Measurements from ENCODE around the gene PBXIP1. TPM values are rescaled to one million over a fixed set of nuclear protein-coding genes. Genes with fewer than 3 reads are reported as not detected.

Gene PBXIP1, protein sequence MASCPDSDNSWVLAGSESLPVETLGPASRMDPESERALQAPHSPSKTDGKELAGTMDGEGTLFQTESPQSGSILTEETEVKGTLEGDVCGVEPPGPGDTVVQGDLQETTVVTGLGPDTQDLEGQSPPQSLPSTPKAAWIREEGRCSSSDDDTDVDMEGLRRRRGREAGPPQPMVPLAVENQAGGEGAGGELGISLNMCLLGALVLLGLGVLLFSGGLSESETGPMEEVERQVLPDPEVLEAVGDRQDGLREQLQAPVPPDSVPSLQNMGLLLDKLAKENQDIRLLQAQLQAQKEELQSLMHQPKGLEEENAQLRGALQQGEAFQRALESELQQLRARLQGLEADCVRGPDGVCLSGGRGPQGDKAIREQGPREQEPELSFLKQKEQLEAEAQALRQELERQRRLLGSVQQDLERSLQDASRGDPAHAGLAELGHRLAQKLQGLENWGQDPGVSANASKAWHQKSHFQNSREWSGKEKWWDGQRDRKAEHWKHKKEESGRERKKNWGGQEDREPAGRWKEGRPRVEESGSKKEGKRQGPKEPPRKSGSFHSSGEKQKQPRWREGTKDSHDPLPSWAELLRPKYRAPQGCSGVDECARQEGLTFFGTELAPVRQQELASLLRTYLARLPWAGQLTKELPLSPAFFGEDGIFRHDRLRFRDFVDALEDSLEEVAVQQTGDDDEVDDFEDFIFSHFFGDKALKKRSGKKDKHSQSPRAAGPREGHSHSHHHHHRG
- 17.1 and 18.5 TPM in 2 replicates for total RNA-seq
- long read RNA-seq, partial matches to known transcripts = 2 of 4 reads
- long read RNA-seq, other reads (novel, unspliced or antisense) = 1 of 4 reads

- Mint-ChIP-seq H3K4me1 (peaks cover 59% of the 10 kb centered on the region), H3K9me3 (no peaks in the 10 kb centered on the region), H3K36me3 (ENCODE audit: low read depth) (no peaks in the 10 kb centered on the region), H3K27ac (ENCODE audit: unreplicated experiment) (peak within 1 kb of the TSS; percentile 98), H3K27me3 (ENCODE audit: low read depth) (no peaks in the 10 kb centered on the region), H3K4me3 (peak within 1 kb of the TSS; percentile 90)
- TF ChIP-seq, protein P1, sequence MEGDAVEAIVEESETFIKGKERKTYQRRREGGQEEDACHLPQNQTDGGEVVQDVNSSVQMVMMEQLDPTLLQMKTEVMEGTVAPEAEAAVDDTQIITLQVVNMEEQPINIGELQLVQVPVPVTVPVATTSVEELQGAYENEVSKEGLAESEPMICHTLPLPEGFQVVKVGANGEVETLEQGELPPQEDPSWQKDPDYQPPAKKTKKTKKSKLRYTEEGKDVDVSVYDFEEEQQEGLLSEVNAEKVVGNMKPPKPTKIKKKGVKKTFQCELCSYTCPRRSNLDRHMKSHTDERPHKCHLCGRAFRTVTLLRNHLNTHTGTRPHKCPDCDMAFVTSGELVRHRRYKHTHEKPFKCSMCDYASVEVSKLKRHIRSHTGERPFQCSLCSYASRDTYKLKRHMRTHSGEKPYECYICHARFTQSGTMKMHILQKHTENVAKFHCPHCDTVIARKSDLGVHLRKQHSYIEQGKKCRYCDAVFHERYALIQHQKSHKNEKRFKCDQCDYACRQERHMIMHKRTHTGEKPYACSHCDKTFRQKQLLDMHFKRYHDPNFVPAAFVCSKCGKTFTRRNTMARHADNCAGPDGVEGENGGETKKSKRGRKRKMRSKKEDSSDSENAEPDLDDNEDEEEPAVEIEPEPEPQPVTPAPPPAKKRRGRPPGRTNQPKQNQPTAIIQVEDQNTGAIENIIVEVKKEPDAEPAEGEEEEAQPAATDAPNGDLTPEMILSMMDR (conservative IDR thresholded peaks at IDR 0.05) = peak; percentile 8
- DNase-seq (ENCODE audit: low read depth, low spot score) = peak; percentile 74
These were observed at the start of gene PBXIP1 for GRCh38 chr1:154955718-154956543. PBXIP1 (minus strand) TSS chr1:154956099; CDS start chr1:154953721, 2,378 bp downstream.

DNA sequence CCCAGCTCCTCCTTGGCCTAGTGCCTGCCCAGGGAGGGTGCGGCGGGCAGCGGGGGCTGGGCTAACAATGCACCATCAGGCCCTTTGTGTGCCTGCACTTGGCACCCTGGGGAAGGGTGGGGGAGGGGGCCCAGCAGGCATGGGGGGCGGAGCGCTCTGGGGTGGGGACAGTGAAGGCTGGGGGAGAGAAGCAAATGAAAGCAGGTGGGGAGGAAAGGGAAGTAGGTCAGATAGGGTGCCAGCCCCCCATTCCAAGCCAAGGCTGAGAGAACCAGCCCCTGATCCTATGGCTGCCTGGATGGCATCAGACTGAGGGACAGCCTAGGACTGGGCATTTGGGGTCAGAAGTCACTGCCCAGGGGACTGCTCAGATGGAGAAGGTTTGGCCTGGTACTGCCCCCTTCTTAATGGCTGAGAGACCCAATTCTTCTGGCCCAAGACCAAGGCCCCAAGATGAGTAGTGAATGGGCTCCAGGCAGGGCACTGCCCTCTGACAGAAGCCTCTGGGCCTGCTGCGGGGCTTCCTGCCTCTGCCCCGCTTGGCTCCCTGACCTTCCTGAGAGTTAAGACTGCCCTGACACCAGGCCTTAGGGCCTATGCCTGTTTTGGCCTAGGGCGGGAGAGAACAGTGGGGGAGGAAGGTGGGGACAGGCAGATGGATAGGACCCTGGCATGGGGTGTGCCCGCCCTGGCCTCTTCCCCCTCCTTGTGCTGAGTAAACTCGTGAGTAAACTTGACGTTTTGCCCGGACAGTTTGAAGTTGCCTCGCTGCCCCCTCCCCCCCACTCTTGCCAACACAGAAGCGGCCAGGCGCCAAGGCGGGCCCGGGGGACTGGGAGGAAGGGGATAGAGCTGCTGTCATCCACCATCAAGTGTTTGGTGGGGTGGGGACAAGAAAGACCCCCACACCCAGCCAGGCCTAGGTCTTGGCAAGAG is 49.4 kb upstream of the PBXIP1 start:
- Mint-ChIP-seq H3K27me3 (ENCODE audit: low read depth) (no peaks in the 10 kb centered on the region), H3K27ac (ENCODE audit: unreplicated experiment) (no peak overlapping the region), H3K36me3 (ENCODE audit: low read depth) (no peaks in the 10 kb centered on the region), H3K4me1 (peaks cover 23% of the 10 kb centered on the region), H3K9me3 (no peaks in the 10 kb centered on the region), H3K4me3 (peak overlapping the region; percentile 49)
- DNase-seq (ENCODE audit: low read depth, low spot score) = no peak
- TF ChIP-seq, protein P1 (conservative IDR thresholded peaks at IDR 0.05) = no peak

DNA sequence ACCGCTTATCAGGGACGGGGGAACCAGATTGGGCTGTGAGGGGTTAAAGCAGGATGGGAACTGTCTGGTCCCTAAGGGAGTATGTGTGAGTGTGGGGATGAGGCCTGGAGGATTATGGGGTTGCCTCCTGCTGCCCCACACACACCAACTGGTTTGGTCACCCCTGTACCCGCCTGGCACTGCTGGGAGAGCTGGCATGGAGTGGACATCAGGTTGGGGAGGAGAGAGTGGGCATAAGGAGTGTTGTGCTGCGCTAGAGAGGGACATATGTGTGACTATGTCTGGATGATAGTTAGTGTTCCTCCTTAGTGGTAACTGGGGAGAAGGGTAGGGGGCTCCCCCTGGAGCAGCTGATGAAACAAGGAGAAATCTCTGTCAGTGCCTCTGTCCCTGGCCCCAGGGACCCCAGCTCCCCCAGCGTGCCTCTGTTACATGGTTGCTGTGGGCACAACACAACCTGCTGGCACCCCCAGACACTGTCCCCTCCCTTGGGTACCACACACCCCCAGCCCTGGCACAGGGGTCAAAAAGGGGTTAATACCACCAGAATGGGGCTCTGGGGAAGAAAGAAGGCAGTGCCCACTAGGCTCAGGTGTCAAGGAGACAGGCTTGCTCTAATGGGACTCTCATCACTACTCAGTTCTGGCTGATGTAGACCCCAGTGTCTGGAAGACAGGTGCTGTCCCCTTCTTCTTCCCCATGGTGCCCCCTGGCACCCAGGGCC is 48.6 kb upstream of the PBXIP1 start:
- DNase-seq (ENCODE audit: low read depth, low spot score) = no peak

GRCh38 chr1:155003766-155004351 is 48.0 kb upstream of the PBXIP1 start:
- TF ChIP-seq, protein P1 (conservative IDR thresholded peaks at IDR 0.05) = no peak
- H3K4me1 Mint-ChIP-seq = peaks cover 35% of the 10 kb centered on the region
- no peaks in the 10 kb centered on the region for H3K9me3 Mint-ChIP-seq
- DNase-seq (ENCODE audit: low read depth, low spot score) = no peak
- no peaks in the 10 kb centered on the region for H3K36me3 Mint-ChIP-seq (ENCODE audit: low read depth)
- peak overlapping the region; percentile 93 for H3K4me3 Mint-ChIP-seq
- H3K27ac Mint-ChIP-seq (ENCODE audit: unreplicated experiment) = peak overlapping the region; percentile 50
- no peaks in the 10 kb centered on the region for H3K27me3 Mint-ChIP-seq (ENCODE audit: low read depth)

More for the DNA sequence above, 48.6 kb upstream of the PBXIP1 start:
- no peaks in the 10 kb centered on the region for H3K9me3 Mint-ChIP-seq
- H3K4me1 Mint-ChIP-seq = peaks cover 31% of the 10 kb centered on the region
- peak overlapping the region; percentile 87 for H3K4me3 Mint-ChIP-seq
- TF ChIP-seq, protein P1 (conservative IDR thresholded peaks at IDR 0.05) = no peak
- no peaks in the 10 kb centered on the region for H3K27me3 Mint-ChIP-seq (ENCODE audit: low read depth)
- no peaks in the 10 kb centered on the region for H3K36me3 Mint-ChIP-seq (ENCODE audit: low read depth)
- H3K27ac Mint-ChIP-seq (ENCODE audit: unreplicated experiment) = peak overlapping the region; percentile 67

All from neural crest cell (in vitro differentiated cells).